Epidermal melanocyte (primary cell): ENCODE results near the gene ELMO2.
"Not testable (repeated sequence)": the region's sequence is repeated elsewhere in the genome, so short reads cannot be mapped to it uniquely, and the experiment has no call there.

Experiments
- DNase-seq: peaks from one replicate; pipeline ENCODE4 v3.0.0; 2011; ENCODE audit warnings: low spot score; ENCODE audit not compliant: insufficient read length

ELMO2 gene

DNA sequence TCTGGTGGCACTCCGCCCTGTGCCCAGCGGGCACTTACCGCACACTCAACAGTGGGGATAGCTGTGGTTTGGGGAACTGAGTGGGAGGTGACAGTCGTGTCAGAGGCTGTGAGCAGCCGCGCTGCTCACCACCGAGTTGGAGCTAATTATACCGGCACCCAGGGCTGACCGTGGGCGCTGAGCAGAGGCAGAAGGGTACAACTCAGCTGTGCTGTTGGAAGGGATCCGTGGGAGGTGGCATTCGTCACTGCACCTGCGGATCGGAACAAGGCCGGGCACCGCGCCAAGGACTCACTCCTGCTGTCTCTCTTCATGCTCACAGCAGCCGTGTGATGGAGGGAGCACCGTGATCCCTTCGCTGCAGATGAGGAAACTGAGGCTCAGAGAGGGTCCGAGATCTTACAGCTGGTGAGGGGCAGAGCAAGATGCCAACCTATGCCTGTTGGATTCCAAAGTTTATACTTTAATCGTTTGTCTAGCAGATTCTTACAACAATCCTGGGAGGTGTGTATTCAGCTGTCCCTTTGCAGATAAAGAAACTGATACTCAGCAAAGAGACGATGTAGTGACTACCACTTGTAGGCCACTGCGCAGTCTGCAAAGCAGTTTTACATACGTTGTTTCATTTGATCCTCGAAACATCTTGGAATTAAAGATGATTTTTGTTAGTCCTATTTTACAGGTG lies 713 bp upstream of the ELMO2 start:
- DNase-seq: no peak

DNA sequence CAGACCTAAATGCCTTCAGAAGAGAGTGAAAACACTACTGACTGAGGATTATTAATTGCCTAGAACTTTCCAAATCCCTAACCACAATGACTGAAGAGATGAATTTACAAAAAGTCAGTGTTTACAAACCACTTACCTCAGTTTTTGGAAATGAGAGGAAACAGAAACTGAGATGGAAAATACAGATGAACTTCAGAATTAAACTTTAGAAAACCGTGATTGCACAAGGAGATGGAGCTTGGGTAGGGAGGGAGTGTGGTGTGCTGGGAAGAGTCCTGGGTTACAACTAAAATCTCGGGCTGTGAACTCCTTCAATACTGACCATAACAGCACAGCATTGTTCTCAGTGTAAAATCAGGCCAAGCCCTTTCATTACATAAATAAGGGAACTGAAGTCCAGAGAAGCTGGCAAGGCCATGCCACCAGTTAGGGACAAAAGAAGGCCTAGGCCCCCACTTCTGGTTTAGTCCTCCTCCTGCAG lies 4.0 kb downstream of the ELMO2 start:
- DNase-seq: no peak

DNA sequence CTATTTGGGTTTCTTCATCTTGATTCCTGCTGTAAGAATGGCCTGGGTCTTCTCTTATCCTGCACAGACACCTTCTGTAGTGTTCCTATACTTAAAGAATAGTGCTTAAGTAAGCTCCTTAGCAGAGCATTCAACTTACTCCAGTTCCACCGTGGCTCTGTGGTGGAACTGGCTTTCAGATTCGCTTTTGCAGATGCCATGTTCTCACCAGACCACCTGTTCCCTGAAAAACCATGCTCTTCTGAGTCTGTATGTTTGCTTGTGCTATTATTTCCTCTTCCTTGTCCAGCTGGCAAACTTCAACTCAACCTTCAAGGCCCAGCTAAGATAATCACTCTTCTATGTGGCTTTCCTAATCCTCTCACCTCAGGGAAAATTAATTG lies 4.9 kb downstream of the ELMO2 start:
- no peak for DNase-seq

DNA sequence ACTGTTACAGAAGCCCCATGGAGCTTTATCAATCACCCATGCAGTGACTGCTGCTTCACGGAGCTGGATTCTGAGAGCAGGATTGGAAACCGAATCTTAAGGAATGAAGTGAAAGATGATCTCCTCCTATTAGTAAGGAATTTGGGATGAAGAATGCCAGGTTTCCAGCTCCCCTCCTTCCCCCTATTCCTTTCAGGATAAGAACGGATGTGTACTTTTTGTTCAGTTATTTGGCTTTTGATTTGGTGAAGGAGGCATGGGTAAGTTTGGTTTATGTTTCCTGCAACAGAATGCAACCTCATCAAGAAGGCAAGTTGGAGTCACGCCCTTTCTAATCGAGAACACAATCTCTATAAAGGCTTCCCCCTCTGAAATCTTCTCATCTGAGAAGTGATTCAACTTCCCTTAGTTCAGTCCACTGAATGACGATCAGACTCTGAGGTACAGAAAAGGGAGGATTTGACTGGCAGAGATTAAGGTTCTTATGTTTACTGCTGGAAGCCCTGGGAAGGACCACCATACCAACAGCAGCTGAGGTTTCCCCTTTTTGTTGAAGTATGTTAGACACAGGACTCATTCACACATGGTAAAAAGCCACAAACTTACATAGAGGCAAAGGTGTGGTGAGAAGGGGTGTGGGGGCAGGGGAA lies 5.5 kb downstream of the ELMO2 start:
- no peak for DNase-seq

DNA sequence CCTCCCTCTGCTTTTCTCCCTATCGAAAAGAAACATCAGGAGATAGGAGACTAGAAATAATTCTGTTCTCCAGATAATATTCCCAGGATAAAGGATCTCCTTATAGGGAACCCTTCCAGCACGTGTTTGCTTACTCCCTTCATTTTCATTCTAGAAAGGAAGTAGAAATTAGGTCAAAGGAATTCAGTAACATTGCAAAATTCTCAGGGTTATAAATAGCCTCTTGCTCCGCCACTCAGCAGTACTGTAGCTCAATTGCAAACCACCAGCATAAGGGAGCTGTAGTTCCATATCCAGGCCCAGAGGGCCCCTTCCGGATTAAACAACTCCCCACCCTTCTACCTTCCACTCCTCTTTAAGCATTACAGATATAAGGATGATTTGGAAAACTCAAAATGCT lies 6.2 kb downstream of the ELMO2 start:
- peak; percentile 42 for DNase-seq

DNA sequence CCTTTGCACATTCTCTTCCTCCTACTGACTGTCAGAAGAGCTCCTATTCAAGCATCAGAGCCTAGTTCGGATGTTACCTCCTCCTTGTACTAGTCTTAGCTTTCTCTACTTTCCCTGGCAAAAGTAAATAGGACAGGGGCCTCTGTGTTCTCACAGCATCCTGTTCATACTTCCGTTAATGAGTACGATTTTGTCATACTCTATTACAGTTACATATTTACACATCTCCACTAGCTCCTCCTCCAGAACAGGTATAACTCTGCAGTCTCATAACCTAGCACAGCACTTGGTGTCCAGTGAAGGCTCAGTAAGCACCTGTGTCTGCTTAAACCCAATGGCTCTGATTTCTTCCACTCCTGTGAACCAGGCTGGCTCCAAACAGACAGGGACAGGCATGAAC lies 7.0 kb downstream of the ELMO2 start:
- DNase-seq: no peak

DNA sequence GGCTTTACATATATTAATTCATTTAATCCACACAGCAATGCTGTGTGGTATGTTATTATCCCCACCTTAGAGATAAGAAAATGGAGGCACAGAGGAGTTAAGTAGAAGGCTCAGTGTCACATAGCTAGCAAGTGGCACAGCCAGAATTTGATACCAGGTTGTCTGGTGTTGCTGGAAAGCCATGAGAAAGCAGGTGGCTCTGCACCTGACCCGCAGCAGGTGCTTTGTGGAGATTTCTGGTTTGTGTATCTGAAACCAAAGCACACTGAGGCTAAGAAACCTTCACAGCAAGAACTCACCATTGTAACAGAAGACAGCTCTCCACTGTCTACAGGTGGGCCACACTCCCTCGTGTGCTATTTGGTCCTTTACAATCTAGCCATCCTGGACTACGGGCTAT lies 7.5 kb downstream of the ELMO2 start:
- no peak for DNase-seq

DNA sequence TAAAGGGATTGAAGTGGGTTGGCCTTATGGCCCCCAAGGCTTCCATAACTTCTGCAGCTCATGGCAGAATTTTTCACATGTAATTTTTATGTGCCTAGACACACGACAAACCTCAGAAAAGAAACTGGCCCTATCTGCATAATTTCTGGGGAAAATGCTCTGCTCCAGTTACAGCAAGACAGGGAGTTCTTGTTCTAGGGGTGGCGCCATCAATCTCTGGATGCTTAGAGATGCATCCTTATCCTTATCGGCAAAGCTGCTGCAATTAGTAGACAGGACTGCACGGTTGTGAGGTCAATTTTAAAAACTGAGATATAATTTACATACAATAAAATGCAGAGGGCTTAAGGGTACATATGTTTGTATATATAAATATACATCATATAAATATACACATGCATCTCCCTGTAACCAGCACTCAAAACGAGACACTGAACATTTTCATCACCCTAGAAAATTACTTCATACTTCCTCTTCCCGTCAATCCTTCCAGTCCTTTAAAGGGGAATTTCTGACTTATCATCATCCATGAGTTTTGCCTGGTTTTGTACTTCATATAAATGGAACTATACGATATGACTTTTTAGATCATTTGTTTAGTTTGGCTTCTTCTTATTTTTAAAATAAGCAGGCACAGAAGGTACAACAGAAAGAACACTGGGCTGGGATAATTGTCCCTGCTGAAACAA lies 10.2 kb downstream of the ELMO2 start:
- DNase-seq: no peak

DNA sequence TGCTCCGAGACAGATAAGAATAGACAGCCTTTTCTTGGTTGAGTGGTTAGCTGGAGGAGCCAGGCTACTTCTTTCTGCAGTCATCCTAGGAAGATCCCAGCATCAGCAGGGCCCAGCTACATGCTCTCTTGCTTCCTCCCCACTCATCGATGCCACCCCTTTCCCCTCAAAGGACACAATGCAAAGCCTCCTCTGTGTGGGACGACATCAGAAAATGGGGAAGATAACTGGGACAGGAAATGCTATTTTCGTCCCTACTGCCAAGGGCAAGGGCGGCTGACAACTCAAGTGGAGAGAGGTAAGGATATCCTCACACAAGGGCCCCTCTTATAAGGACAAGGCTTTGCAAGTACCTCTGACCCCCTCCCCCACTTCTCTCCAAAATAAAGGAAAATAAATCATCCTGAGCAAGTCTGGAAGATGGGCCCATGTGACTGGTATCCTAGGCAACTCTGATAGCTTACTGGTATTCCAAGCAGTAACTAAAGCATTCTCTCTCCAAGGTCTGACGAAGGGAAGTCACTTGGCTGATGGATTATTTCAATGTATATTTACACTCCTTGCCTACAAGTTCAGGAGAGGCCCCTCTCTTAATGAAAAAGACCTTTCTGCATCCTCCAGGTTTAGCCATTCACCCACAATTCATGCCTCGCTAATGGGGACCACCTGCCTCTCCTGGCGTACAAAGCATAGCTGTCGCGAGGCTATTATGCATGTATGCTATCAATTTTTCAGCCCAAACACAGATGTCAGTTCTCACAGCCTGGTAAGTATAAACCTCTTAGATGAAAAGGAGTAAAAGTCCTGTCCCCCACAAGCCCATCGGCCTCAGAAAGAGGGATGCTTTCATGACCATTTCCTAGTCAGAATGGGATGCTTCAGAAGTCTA lies 11.3 kb downstream of the ELMO2 start:
- DNase-seq: no peak

DNA sequence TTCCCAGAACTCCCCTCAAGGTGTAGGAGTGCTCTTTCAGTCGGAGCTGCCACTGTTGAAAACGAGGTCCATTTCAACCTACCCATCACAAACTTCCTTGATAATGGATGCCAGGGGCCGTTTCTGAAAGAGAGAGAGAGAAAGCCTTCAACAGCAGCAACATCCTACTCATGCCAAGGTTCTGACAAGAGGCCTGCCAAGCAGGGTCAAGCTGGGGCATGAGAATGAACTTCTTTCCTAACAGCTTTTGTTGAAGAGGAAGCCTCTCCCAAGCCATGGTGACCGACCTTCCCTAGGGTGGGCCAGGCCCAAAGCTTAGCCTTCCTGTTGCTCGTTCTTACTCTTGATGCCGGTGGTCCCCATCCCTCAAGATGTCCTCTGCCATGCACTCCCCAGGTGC lies 12.4 kb downstream of the ELMO2 start:
- no peak for DNase-seq

DNA sequence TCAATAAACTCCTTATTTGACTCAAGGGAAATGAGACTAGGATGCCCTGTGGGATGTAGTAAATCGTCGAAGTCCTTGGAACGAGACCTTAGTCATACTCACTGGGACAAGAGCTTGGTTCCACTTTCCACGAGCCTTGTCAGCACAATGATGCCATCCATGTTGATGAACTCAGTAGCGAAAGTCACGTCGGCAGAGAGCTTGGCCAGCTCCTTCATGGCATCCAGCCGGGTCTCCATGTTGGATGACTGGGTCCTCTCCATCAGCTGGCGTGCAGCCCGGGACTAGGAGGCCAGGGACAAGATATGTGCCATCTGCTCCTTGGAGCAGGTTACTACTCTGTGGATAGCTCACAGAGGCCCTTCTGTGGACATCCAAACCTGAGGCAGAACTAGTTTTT lies 17.5 kb downstream of the ELMO2 start:
- DNase-seq: no peak

DNA sequence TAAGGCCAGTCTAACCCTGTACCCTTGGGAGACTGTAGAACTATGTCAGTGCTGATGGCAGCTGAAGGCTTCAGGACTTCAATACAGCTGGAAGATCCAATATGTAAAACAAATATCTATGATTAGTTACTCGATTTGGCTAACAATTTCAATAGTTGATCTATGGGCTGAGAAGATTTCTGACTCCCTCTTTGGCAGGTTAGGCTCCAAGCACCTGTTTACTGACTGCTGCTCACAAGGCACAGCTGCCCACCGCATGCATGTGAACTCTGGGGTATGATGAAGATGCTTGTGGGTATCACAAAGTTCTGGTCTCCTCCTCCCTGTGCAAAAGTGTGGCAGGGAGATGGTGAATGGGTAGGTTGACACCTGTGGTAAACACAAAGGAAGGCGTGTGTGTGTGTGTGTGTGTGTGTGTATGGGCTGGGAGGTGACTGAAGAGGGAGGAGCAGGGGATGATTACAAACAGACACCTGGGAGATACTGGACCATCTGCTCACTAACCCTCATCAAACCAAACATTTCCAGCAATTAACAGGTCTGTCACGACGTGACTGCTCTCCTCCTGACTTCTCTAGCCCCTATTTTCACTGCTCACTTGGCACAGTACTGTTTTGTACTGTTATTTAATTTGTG lies 18.1 kb downstream of the ELMO2 start:
- DNase-seq: no peak

DNA sequence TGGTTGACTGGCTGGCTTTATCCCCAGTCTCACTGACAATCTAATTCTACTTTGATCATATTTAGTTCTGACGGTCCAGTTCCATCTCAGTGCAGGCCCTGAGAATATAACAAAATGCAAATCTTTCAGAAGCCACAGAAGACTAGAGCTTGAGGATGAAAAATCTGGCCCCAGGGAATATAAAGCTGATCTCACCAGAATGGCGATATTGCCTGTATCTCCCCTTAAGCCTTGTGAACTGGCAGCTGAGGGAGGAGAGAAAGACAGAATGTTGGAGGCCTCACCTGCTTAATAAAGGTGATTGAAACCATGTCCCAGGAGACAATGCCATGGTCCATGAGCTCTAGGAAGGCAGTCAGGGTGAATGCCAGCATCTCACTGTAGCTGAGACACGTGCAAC lies 19.4 kb downstream of the ELMO2 start:
- not testable (repeated sequence) for DNase-seq

DNA sequence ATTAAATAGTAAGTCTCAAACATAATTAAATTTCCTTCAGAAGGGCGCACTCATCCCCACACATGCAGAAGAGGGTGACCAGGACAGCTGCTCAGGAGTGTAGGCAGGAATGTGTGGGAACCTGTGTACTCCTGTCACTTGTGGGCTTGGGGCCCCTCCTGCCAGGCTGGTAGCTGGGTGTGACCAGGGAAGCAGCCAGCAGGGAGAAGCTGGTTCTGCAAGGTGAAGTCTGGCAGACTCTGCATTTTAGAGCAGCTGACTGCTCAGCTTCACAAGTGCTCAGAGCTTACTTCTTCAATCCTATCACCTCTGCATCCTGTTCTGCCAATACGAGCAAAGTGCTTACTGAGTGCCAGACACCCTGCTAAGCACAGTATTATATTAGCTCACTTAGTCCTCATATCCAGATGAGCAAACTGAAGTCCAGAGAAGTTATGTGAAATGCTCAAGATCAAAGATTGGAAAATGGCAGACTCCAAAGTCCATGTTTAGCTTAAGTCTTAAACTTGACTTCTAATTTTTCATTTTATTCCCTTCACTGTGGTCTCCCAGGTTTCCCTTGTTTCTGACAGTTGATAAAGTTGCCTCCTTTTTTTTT lies 27.9 kb downstream of the ELMO2 start:
- DNase-seq: no peak

DNA sequence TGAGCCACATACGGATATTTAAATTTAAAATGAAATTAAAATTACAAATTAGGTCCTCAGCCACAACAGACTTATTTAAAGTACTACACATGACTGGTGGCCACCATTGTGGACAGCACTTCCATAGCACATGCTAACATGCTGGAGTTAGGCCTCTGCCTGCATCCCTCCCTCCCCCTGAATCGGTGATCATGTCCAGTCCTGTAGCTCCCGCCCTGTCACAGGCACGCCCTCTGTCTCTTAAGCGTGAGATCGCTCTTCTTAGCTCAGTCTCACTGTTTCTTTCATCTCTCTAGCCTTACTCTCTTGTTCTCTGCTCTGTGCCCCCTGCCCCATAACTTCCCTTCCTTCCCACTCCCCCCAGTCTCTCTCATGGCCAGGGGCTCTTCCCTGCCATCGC lies 28.9 kb downstream of the ELMO2 start:
- no peak for DNase-seq

DNA sequence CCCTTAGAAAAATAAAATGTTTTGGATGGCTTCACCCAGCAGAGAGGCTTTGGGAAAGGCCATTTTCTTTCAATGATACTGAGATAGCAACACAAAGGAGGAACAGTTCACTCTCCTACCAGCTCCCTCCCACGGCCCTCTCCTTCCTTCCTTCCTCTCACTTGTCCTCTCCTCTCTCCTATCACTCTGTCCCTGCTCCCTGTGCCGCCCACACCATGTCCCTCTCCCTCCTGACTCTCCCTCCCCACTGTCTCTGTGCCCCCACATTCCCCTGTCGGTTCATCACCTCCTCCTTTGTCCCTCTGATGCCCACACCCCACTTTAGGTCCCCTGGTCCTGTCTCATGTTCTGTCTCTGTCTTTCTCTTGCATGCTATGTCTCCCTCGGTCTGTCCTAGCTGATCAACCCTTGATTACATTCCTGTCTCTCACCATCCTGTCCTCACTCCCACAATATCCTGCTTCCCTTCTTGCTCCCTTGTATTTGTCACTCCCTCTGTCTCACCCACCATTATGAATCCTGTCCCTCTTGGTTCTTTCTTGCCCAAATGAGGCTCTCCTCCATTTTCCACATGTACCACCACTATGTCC lies 30.1 kb downstream of the ELMO2 start:
- no peak for DNase-seq

DNA sequence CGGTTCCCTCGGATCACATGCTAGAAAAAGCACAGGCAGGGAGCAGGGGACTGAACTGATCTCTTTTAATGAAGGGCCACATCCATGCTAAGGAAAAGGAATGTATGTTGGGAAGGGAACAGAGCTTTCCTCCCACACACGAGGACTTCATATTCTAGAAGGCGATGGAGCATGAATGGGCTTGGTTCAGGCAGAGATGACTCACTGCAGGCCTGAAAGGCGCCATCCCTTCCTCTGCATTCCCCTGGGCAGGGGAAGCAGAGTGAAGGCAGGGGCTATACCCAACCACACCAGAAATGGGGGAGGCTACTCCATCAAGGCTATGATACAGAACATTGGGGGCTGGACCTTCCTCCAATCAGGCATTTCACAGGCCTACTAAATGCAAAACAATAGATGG lies 30.6 kb downstream of the ELMO2 start:
- DNase-seq: no peak

DNA sequence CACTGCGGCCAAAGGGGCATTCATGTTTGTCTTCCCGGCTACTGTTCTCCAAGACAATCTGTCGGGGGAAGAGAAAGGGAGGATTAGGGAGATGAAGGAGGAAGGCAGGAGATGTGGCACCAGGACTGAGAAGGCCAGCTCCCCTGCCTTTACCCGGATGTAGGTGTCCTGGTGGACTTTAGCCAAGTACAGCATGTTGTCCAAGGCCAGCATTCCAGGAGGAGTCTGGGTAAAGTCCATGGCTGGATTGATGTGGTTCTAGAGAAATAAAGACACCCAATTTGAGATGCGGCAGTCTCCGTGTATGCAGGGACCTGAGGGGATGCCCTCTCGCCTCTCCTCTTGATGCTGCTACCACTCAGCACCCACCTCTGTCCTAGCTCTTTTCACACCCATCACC lies 32.0 kb downstream of the ELMO2 start:
- no peak for DNase-seq

DNA sequence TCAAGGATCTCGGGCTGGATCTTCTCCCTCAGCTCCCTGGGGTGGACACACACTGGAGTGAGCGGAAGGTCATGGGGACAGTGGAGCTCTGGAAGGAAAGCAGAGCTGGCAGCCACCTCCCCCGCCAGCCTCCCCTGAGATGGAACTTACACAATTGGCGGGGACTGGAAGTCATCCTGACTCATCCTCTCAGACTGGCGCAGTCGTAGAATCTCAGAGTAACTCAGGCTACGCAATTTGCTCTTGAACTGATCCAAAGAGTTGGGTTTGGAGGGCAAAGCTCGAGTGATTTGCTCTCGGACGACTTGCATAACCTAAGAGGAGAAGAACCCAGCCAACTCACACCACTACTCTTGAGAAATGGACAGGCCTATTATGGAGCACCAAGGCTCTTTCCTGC lies 34.8 kb downstream of the ELMO2 start:
- no peak for DNase-seq

DNA sequence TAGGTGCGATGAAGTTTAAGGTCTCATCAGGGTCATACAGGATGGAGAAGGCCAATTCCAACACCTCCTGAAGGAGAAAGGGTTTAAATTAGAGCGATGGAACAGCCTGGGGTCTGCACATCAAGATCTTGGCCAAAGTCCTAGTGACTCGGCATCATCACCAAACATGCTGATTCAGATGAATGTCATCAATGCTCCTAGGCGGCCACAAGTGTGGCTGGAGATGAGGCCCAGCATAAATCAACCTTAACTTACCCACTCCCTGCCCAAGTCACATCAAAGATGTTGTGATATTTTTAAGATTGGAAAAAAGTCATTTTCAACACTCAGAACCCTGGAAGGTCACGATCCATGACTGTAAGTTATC lies 37.5 kb downstream of the ELMO2 start:
- no peak for DNase-seq
